Caco-2 (cell line): ENCODE results near the gene SLC4A1. TPM values are rescaled to one million over a fixed set of nuclear protein-coding genes. Genes with fewer than 3 reads are reported as not detected.

Source experiments
- BruUV-seq: library from RNA; stranded (reverse); fragments of 400-500 nt; replicated peaks from 2 replicates; lab custom pipeline; 2021; lab: Mats Ljungman, UMichigan
- CTCF ChIA-PET: fragments of 300-600 bp; sonication (Branson Sonifier 250); formaldehyde crosslinking; loops from one replicate; lab custom pipeline; 2022; ENCODE audit warnings: antibody characterized with exemption; lab: Charles Lee
- POLR2A ChIA-PET: fragments of 300-600 bp; sonication (Branson Sonifier 250); formaldehyde crosslinking; loops from one replicate; lab custom pipeline; 2022; ENCODE audit warnings: antibody characterized with exemption; lab: Charles Lee
- DNase-seq, 2 experiments: peaks; one replicate each; pipeline versions ENCODE4 v3.0.0 to v3.0.0-alpha.2; 2020 to 2022
- H3K27me3 ChIP-seq: replicated peaks from 2 replicates; pipeline ENCODE4 v1.6.0; 2011; ENCODE audit warnings: low read length; ENCODE audit not compliant: control insufficient read depth, insufficient read depth
- H3K36me3 ChIP-seq: 2 replicates; pipeline ENCODE4 v1.5.1; 2011; ENCODE audit warnings: low read length; ENCODE audit not compliant: control insufficient read depth, insufficient read depth
- H3K4me1 ChIP-seq: fragments of 250-450 bp; sonication (Bioruptor Pico); 2 replicates; pipeline ENCODE4 v1.5.1; 2020; ENCODE audit warnings: mild to moderate bottlenecking
- H3K4me3 ChIP-seq: 2 replicates; pipeline ENCODE4 v1.5.1; 2011; ENCODE audit warnings: low read depth, mild to moderate bottlenecking, control low read depth, low read length
- H3K9me3 ChIP-seq: fragments of 250-450 bp; sonication (Bioruptor Pico); 2 replicates; pipeline ENCODE4 v1.5.1; 2020; ENCODE audit warnings: mild to moderate bottlenecking, moderate library complexity
- H3K27ac Mint-ChIP-seq: one replicate; pipeline ENCODE4 v1.8.0; 2022; ENCODE audit warnings: mixed read lengths; ENCODE audit not compliant: unreplicated experiment
- H3K27me3 Mint-ChIP-seq: one replicate; pipeline ENCODE4 v1.8.0; 2022; ENCODE audit warnings: mixed read lengths; ENCODE audit not compliant: insufficient read depth, unreplicated experiment
- H3K36me3 Mint-ChIP-seq: one replicate; pipeline ENCODE4 v1.8.0; 2022; ENCODE audit warnings: mild to moderate bottlenecking, mixed read lengths; ENCODE audit not compliant: insufficient read depth, unreplicated experiment
- H3K4me1 Mint-ChIP-seq: one replicate; pipeline ENCODE4 v1.8.0; 2022; ENCODE audit warnings: low read depth, mixed read lengths; ENCODE audit not compliant: unreplicated experiment
- H3K4me3 Mint-ChIP-seq: one replicate; pipeline ENCODE4 v1.8.0; 2022; ENCODE audit warnings: mild to moderate bottlenecking, moderate library complexity, mixed read lengths; ENCODE audit not compliant: unreplicated experiment
- H3K9me3 Mint-ChIP-seq: one replicate; pipeline ENCODE4 v1.8.0; 2022; ENCODE audit warnings: mixed read lengths; ENCODE audit not compliant: unreplicated experiment
- CTCF ChIP-seq, 2 experiments: fragments of 200-600 bp in 1 of 2; IDR thresholded peaks; 1 replicate in 1 of 2; 2 replicates in 1 of 2; pipeline versions ENCODE4 v1.5.1 to v1.8.0; 2011 to 2022; ENCODE audit warnings: antibody characterized with exemption in 1 of 2, control low read depth in 1 of 2, inconsistent platforms in 1 of 2, low read depth in 1 of 2, low read length in 1 of 2, mild to moderate bottlenecking in 1 of 2, moderate library complexity in 1 of 2; ENCODE audit not compliant: insufficient read depth in 1 of 2, severe bottlenecking in 1 of 2, unreplicated experiment in 1 of 2
- intact Hi-C: fragments of 100-400 bp; cut with micrococcal nuclease; formaldehyde crosslinking; loops from one replicate; pipeline ENCODE4 v1.10.0; 2022; ENCODE audit not compliant: unreplicated experiment
- total RNA-seq: library from RNA; stranded (reverse); gene quantifications from 2 replicates; pipeline ENCODE4 v1.2.3, GENCODE V29; 2022

The SLC4A1 gene
- total RNA-seq, 1 experiment from 2014 or later: not detected

GRCh38 chr17:44263345-44263902 is 4.5 kb downstream of the SLC4A1 start:
- H3K4me1 Mint-ChIP-seq: no peaks in the 10 kb centered on the region
- H3K36me3 Mint-ChIP-seq: no peaks in the 10 kb centered on the region
- H3K36me3 ChIP-seq: no peaks in the 10 kb centered on the region
- no peaks in the 10 kb centered on the region for H3K27me3 ChIP-seq
- H3K4me3 Mint-ChIP-seq: no peak overlapping the region
- ChIA-PET CTCF (no interaction called here), POLR2A (no interaction called here)
- TF ChIP-seq CTCF (IDR thresholded peaks at IDR 0.05; ENCODE audit: insufficient read depth in 1 of 2, low read depth in 1 of 2, low read length in 1 of 2, severe bottlenecking in 1 of 2, unreplicated experiment in 1 of 2): no peak
- no peak overlapping the region for H3K27ac Mint-ChIP-seq
- H3K27me3 Mint-ChIP-seq: peaks cover 8% of the 10 kb centered on the region
- no peak for DNase-seq
- BruUV-seq: no TSS peak
- intact Hi-C loops: no loop called here
- no peaks in the 10 kb centered on the region for H3K4me1 ChIP-seq
- no peaks in the 10 kb centered on the region for H3K9me3 ChIP-seq
- no peaks in the 10 kb centered on the region for H3K9me3 Mint-ChIP-seq
- no peak overlapping the region for H3K4me3 ChIP-seq

GRCh38 chr17:44262654-44263225 is 5.2 kb downstream of the SLC4A1 start:
- intact Hi-C loops: no loop called here
- Histone ChIP-seq H3K36me3 (no peaks in the 10 kb centered on the region), H3K27me3 (no peaks in the 10 kb centered on the region), H3K9me3 (no peaks in the 10 kb centered on the region), H3K4me1 (no peaks in the 10 kb centered on the region), H3K4me3 (no peak overlapping the region)
- no peaks in the 10 kb centered on the region for H3K4me1 Mint-ChIP-seq
- no peaks in the 10 kb centered on the region for H3K9me3 Mint-ChIP-seq
- BruUV-seq: no TSS peak
- no peak overlapping the region for H3K4me3 Mint-ChIP-seq
- POLR2A ChIA-PET: no interaction called here
- CTCF ChIA-PET: no interaction called here
- no peak overlapping the region for H3K27ac Mint-ChIP-seq
- H3K27me3 Mint-ChIP-seq: peaks cover 8% of the 10 kb centered on the region
- TF ChIP-seq CTCF (IDR thresholded peaks at IDR 0.05; ENCODE audit: insufficient read depth in 1 of 2, low read depth in 1 of 2, low read length in 1 of 2, severe bottlenecking in 1 of 2, unreplicated experiment in 1 of 2): no peak
- no peaks in the 10 kb centered on the region for H3K36me3 Mint-ChIP-seq
- no peak for DNase-seq

GRCh38 chr17:44260296-44260695 is 7.6 kb downstream of the SLC4A1 start:
- no TSS peak for BruUV-seq
- H3K4me1 Mint-ChIP-seq: no peaks in the 10 kb centered on the region
- no peaks in the 10 kb centered on the region for H3K36me3 Mint-ChIP-seq
- H3K9me3 Mint-ChIP-seq: no peaks in the 10 kb centered on the region
- ChIA-PET CTCF (no interaction called here), POLR2A (no interaction called here)
- Histone ChIP-seq H3K4me3 (no peak overlapping the region), H3K4me1 (no peaks in the 10 kb centered on the region), H3K27me3 (no peaks in the 10 kb centered on the region), H3K9me3 (no peaks in the 10 kb centered on the region), H3K36me3 (no peaks in the 10 kb centered on the region)
- no peak overlapping the region for H3K27ac Mint-ChIP-seq
- TF ChIP-seq CTCF (IDR thresholded peaks at IDR 0.05; ENCODE audit: insufficient read depth in 1 of 2, low read depth in 1 of 2, low read length in 1 of 2, severe bottlenecking in 1 of 2, unreplicated experiment in 1 of 2): no peak
- H3K4me3 Mint-ChIP-seq: no peak overlapping the region
- DNase-seq: no peak
- H3K27me3 Mint-ChIP-seq: peaks cover 13% of the 10 kb centered on the region
- intact Hi-C loops: no loop called here
